HEK293 (cell line): ENCODE data around the gene IGFLR1.

Experiments
- CTCF ChIA-PET: fragments of 350-600 bp; formaldehyde crosslinking; extraction: SDS; loops from one replicate; lab custom pipeline; 2021; ENCODE audit warnings: antibody characterized with exemption; lab: Yijun Ruan, JAX
- POLR2A ChIA-PET: fragments of 300-600 bp; formaldehyde crosslinking; extraction: SDS; loops from one replicate; lab custom pipeline; 2020; ENCODE audit warnings: antibody characterized with exemption, inconsistent platforms; lab: Yijun Ruan, JAX
- H3K27ac ChIP-seq: fragments of 200-500 bp; sonication (Bioruptor generic); 2 replicates; pipeline ENCODE4 v1.5.1; 2014; ENCODE audit warnings: low read depth, low read length, control low read depth, inconsistent platforms; ENCODE audit errors: extremely low read depth
- H3K36me3 ChIP-seq, 2 experiments: fragments of 200-500 bp in 1 of 2; sonication (Bioruptor generic) in 1 of 2; 1 replicate in 1 of 2; 2 replicates in 1 of 2; pipeline ENCODE4 v1.5.1; 2014 to 2017; ENCODE audit warnings: inconsistent platforms in 2 of 2, low read length in 2 of 2; ENCODE audit not compliant: control insufficient read depth in 2 of 2, insufficient read depth in 1 of 2
- H3K4me1 ChIP-seq: fragments of 200-500 bp; sonication (Bioruptor generic); 2 replicates; pipeline ENCODE4 v1.5.1; 2014; ENCODE audit warnings: mild to moderate bottlenecking, low read length, inconsistent platforms; ENCODE audit not compliant: control insufficient read depth, insufficient read depth
- H3K4me3 ChIP-seq: 2 replicates; pipeline ENCODE4 v1.5.1; 2011; ENCODE audit warnings: low read depth, mild to moderate bottlenecking, control low read depth, low read length, moderate library complexity
- H3K9me3 ChIP-seq: fragments of 200-500 bp; sonication (Bioruptor generic); 2 replicates; pipeline ENCODE4 v1.5.1; 2014; ENCODE audit warnings: low read depth, low read length, inconsistent platforms; ENCODE audit not compliant: control insufficient read depth, insufficient read depth
- ATF2 ChIP-seq: fragments of 450-650 bp; formaldehyde crosslinking; IDR thresholded peaks from 2 replicates; pipeline ENCODE4 v1.5.1; 2016; ENCODE audit warnings: missing biosample characterization, missing genetic modification characterization, low read depth
- EGR2 ChIP-seq: fragments of 450-650 bp; formaldehyde crosslinking; IDR thresholded peaks from 2 replicates; pipeline ENCODE4 v1.5.1; 2016; ENCODE audit warnings: low read depth, missing biosample characterization, missing genetic modification characterization
- FEZF1 ChIP-seq: fragments of 450-650 bp; formaldehyde crosslinking; IDR thresholded peaks from 2 replicates; pipeline ENCODE4 v1.5.1; 2016; ENCODE audit warnings: missing biosample characterization, missing genetic modification characterization
- GLIS1 ChIP-seq: fragments of 450-650 bp; formaldehyde crosslinking; IDR thresholded peaks from 2 replicates; pipeline ENCODE4 v1.5.1; 2016; ENCODE audit warnings: missing biosample characterization, missing genetic modification characterization
- KLF7 ChIP-seq: fragments of 450-650 bp; formaldehyde crosslinking; IDR thresholded peaks from 2 replicates; pipeline ENCODE4 v1.5.1; 2016; ENCODE audit warnings: missing biosample characterization, missing genetic modification characterization, borderline replicate concordance
- PATZ1 ChIP-seq: fragments of 450-650 bp; formaldehyde crosslinking; IDR thresholded peaks from 2 replicates; pipeline ENCODE4 v1.5.1; 2016; ENCODE audit warnings: missing biosample characterization, missing genetic modification characterization
- PBX3 ChIP-seq: sonication (generic); formaldehyde crosslinking; IDR thresholded peaks from 2 replicates; pipeline ENCODE4 v1.8.1; 2022; ENCODE audit warnings: mild to moderate bottlenecking, moderate library complexity, missing genetic modification reagents
- SCRT2 ChIP-seq: fragments of 450-650 bp; formaldehyde crosslinking; IDR thresholded peaks from 2 replicates; pipeline ENCODE4 v1.5.1; 2016; ENCODE audit warnings: missing biosample characterization, missing genetic modification characterization
- SP7 ChIP-seq: fragments of 450-650 bp; formaldehyde crosslinking; IDR thresholded peaks from 2 replicates; pipeline ENCODE4 v1.5.1; 2016; ENCODE audit warnings: missing biosample characterization, missing genetic modification characterization
- YY1 ChIP-seq: fragments of 450-650 bp; formaldehyde crosslinking; IDR thresholded peaks from 2 replicates; pipeline ENCODE4 v1.5.1; 2018; ENCODE audit warnings: missing biosample characterization, missing genetic modification characterization
- YY2 ChIP-seq: fragments of 450-650 bp; formaldehyde crosslinking; IDR thresholded peaks from 2 replicates; pipeline ENCODE4 v1.5.1; 2016; ENCODE audit warnings: missing biosample characterization, missing genetic modification characterization
- ZBTB10 ChIP-seq: fragments of 450-650 bp; formaldehyde crosslinking; IDR thresholded peaks from 2 replicates; pipeline ENCODE4 v1.5.1; 2016; ENCODE audit warnings: missing biosample characterization, missing genetic modification characterization
- ZBTB17 ChIP-seq: fragments of 450-650 bp; formaldehyde crosslinking; IDR thresholded peaks from 2 replicates; pipeline ENCODE4 v1.5.1; 2016; ENCODE audit warnings: missing biosample characterization, missing genetic modification characterization
- ZBTB48 ChIP-seq: fragments of 450-650 bp; formaldehyde crosslinking; IDR thresholded peaks from 2 replicates; pipeline ENCODE4 v1.5.1; 2016; ENCODE audit warnings: missing biosample characterization, missing genetic modification characterization
- ZNF112 ChIP-seq: fragments of 450-650 bp; formaldehyde crosslinking; IDR thresholded peaks from 2 replicates; pipeline ENCODE4 v1.5.0; 2017; ENCODE audit warnings: missing biosample characterization, missing genetic modification characterization
- ZNF133 ChIP-seq: fragments of 450-650 bp; formaldehyde crosslinking; IDR thresholded peaks from 2 replicates; pipeline ENCODE4 v1.5.1; 2016; ENCODE audit warnings: missing biosample characterization, missing genetic modification characterization
- ZNF146 ChIP-seq: fragments of 450-650 bp; formaldehyde crosslinking; IDR thresholded peaks from 2 replicates; pipeline ENCODE4 v1.5.1; 2016; ENCODE audit warnings: missing biosample characterization, missing genetic modification characterization
- ZNF274 ChIP-seq, 2 experiments: fragments of 200-500 bp in 1 of 2; fragments of 450-650 bp in 1 of 2; sonication (Bioruptor generic) in 1 of 2; formaldehyde crosslinking in 1 of 2; IDR thresholded peaks; 2 replicates each; pipeline versions ENCODE4 v1.5.1 to v1.6.1; 2014 to 2016; ENCODE audit warnings: borderline replicate concordance in 1 of 2, inconsistent platforms in 1 of 2, low read length in 1 of 2, missing biosample characterization in 1 of 2, missing genetic modification characterization in 1 of 2
- ZNF302 ChIP-seq: fragments of 450-650 bp; formaldehyde crosslinking; IDR thresholded peaks from 2 replicates; pipeline ENCODE4 v1.5.1; 2016; ENCODE audit warnings: missing biosample characterization, missing genetic modification characterization, low read depth
- ZNF324 ChIP-seq: fragments of 450-650 bp; formaldehyde crosslinking; IDR thresholded peaks from 2 replicates; pipeline ENCODE4 v1.5.1; 2016; ENCODE audit warnings: missing biosample characterization, missing genetic modification characterization
- ZNF335 ChIP-seq: fragments of 450-650 bp; formaldehyde crosslinking; conservative IDR thresholded peaks from 2 replicates; pipeline ENCODE4 v1.5.1; 2016; ENCODE audit warnings: missing biosample characterization, missing genetic modification characterization
- ZNF501 ChIP-seq: fragments of 450-650 bp; formaldehyde crosslinking; IDR thresholded peaks from 2 replicates; pipeline ENCODE4 v1.5.1; 2016; ENCODE audit warnings: missing biosample characterization, missing genetic modification characterization
- ZNF600 ChIP-seq: fragments of 450-650 bp; formaldehyde crosslinking; IDR thresholded peaks from 2 replicates; pipeline ENCODE4 v1.5.1; 2016; ENCODE audit warnings: missing biosample characterization, missing genetic modification characterization
- ZNF629 ChIP-seq: fragments of 450-650 bp; formaldehyde crosslinking; IDR thresholded peaks from 2 replicates; pipeline ENCODE4 v1.5.1; 2017; ENCODE audit warnings: missing biosample characterization, missing genetic modification characterization
- ZNF660 ChIP-seq: fragments of 450-650 bp; IDR thresholded peaks from 2 replicates; pipeline ENCODE4 v1.5.1; 2018; ENCODE audit warnings: missing biosample characterization, mild to moderate bottlenecking, missing genetic modification characterization
- ZSCAN30 ChIP-seq: fragments of 450-650 bp; IDR thresholded peaks from 2 replicates; pipeline ENCODE4 v1.5.1; 2018; ENCODE audit warnings: missing biosample characterization, mild to moderate bottlenecking, missing genetic modification characterization, moderate library complexity

The IGFLR1 gene

GRCh38 chr19:35746087-35746462 lies 3.8 kb upstream of the IGFLR1 start:
- peak overlapping the region; percentile 95 for H3K27ac ChIP-seq
- peak; percentile 96 for TF ChIP-seq ZNF335 (tag by site-specific recombination)
- peak; percentile 61 for TF ChIP-seq ZBTB17 (tag by site-specific recombination)
- no peak for TF ChIP-seq ZNF501 (tag by site-specific recombination)
- TF ChIP-seq, all 188 proteins: peak for 2
- ChIA-PET CTCF (interaction anchor here (0.5 to 4.9 kb wide), 7 partner anchors 9 to 440 kb away, joined by 3 to 37 read pairs (median 5); no protein-coding TSS in a partner anchor), POLR2A (interaction anchor here (0.6 to 2.9 kb wide), 26 partner anchors 9 to 480 kb away, joined by 3 to 34 read pairs (median 6); partner anchors contain the start of genes ALKBH6, COX6B1, HAUS5 and HSPB6)
- H3K36me3 ChIP-seq = peaks cover 13 to 47% of the 10 kb centered on the region in 2 experiments
- H3K4me3 ChIP-seq = peak overlapping the region; percentile 57
- no peaks in the 10 kb centered on the region; the same call in none of the 2 replicates for H3K9me3 ChIP-seq
- H3K4me1 ChIP-seq = peaks cover 35% of the 10 kb centered on the region

- H3K27ac ChIP-seq = peak within 1 kb of the TSS; percentile 95
- H3K36me3 ChIP-seq = peaks cover 13 to 42% of the 10 kb centered on the region in 2 experiments
- peaks cover 37% of the 10 kb centered on the region for H3K4me1 ChIP-seq
- H3K9me3 ChIP-seq = no peaks in the 10 kb centered on the region; the same call in none of the 2 replicates
- POLR2A ChIA-PET = interaction anchor here (0.6 to 2.9 kb wide), 30 partner anchors 8 to 479 kb away, joined by 3 to 34 read pairs (median 5); partner anchors contain the start of genes ALKBH6, COX6B1, HAUS5 and HSPB6
- CTCF ChIA-PET = interaction anchor here (0.8 to 4.9 kb wide), 9 partner anchors 9 to 235 kb away, joined by 3 to 37 read pairs (median 4); no protein-coding TSS in a partner anchor
- peak within 1 kb of the TSS; percentile 65 for H3K4me3 ChIP-seq
- TF ChIP-seq ZNF324 (tag by site-specific recombination) = no peak
- TF ChIP-seq YY1 (tag by site-specific recombination) = peak; percentile 81; the same call in 1 of the 2 replicates
- peak; percentile 79 for TF ChIP-seq EGR2 (tag by site-specific recombination)
- TF ChIP-seq ZNF274 (IDR thresholded peaks at IDR 0.05; ENCODE audit: low read length) = no peak
- no peak for TF ChIP-seq ZNF274 (tag by site-specific recombination; IDR thresholded peaks at IDR 0.05; ENCODE audit: borderline replicate concordance)
- TF ChIP-seq ZNF629 = peak; percentile 91
- peak; percentile 81 for TF ChIP-seq PATZ1 (tag by site-specific recombination)
- peak; percentile 82 for TF ChIP-seq YY2
- TF ChIP-seq ZNF133 (tag by site-specific recombination) = no peak
- no peak for TF ChIP-seq ZNF302
- TF ChIP-seq ATF2 = peak; percentile 92
- peak; percentile 28; the same call in 1 of the 2 replicates for TF ChIP-seq KLF7 (tag by site-specific recombination)
- TF ChIP-seq GLIS1 = peak; percentile 67; the same call in 1 of the 2 replicates
- TF ChIP-seq ZBTB48 = peak; percentile 96
- TF ChIP-seq FEZF1 = no peak
- no peak for TF ChIP-seq ZSCAN30 (tag by site-specific recombination)
- TF ChIP-seq ZBTB10 (tag by site-specific recombination) = 0 out of 2 replicates have a peak, but pooled peaks have one; percentile 22
- TF ChIP-seq SCRT2 (tag by site-specific recombination) = no peak
- TF ChIP-seq ZNF112 (tag by site-specific recombination) = no peak
- TF ChIP-seq ZNF660 = peak; percentile 37; the same call in 1 of the 2 replicates
- TF ChIP-seq SP7 = no peak
- TF ChIP-seq PBX3 (CRISPR knock-in tag) = no peak
- peak; percentile 74; the same call in 1 of the 2 replicates for TF ChIP-seq ZNF600
- no peak for TF ChIP-seq ZNF146 (tag by site-specific recombination)
Observed at GRCh38 chr19:35745328-35746086, 3.3 kb upstream of the IGFLR1 start, which contains the start of the genes PSENEN and U2AF1L4. Gene PSENEN, plus strand, starts transcription at chr19:35745651. Its CDS starts 280 bp downstream, at chr19:35745931. Gene U2AF1L4, minus strand, starts transcription at chr19:35745418. Its CDS starts 27 bp downstream, at chr19:35745391.
